Calu3 (cell line): ENCODE results near the gene OTOF. TPM values are rescaled to one million over a fixed set of nuclear protein-coding genes. Genes with fewer than 3 reads are reported as not detected.

Experiments used
- BruUV-seq: library from RNA; stranded (reverse); fragments of 400-500 nt; replicated peaks from 2 replicates; lab custom pipeline; 2021; lab: Mats Ljungman, UMichigan
- CTCF ChIA-PET: fragments of 300-600 bp; sonication (Branson Sonifier 250); formaldehyde crosslinking; loops from one replicate; lab custom pipeline; 2022; ENCODE audit warnings: antibody characterized with exemption; lab: Charles Lee
- DNase-seq: peaks from one replicate; pipeline ENCODE4 v3.0.0; 2022
- H3K27ac Mint-ChIP-seq: one replicate; pipeline ENCODE4 v1.8.0; 2022; ENCODE audit warnings: mixed read lengths; ENCODE audit not compliant: unreplicated experiment
- H3K27me3 Mint-ChIP-seq: one replicate; pipeline ENCODE4 v1.8.0; 2022; ENCODE audit warnings: mixed read lengths; ENCODE audit not compliant: unreplicated experiment
- H3K36me3 Mint-ChIP-seq: one replicate; pipeline ENCODE4 v1.8.0; 2022; ENCODE audit warnings: mild to moderate bottlenecking, moderate library complexity, mixed read lengths; ENCODE audit not compliant: insufficient read depth, unreplicated experiment
- H3K4me1 Mint-ChIP-seq: one replicate; pipeline ENCODE4 v1.8.0; 2022; ENCODE audit warnings: mild to moderate bottlenecking, low read depth, mixed read lengths; ENCODE audit not compliant: unreplicated experiment
- H3K4me3 Mint-ChIP-seq: one replicate; pipeline ENCODE4 v1.8.0; 2022; ENCODE audit warnings: mild to moderate bottlenecking, low read depth, moderate library complexity, mixed read lengths; ENCODE audit not compliant: unreplicated experiment
- H3K9me3 Mint-ChIP-seq: one replicate; pipeline ENCODE4 v1.8.0; 2022; ENCODE audit warnings: low read depth, mixed read lengths; ENCODE audit not compliant: unreplicated experiment
- intact Hi-C: fragments of 100-400 bp; cut with micrococcal nuclease; formaldehyde crosslinking; loops from one replicate; pipeline ENCODE4 v1.10.0; 2022; ENCODE audit not compliant: unreplicated experiment
- total RNA-seq: library from RNA; stranded (reverse); gene quantifications from 2 replicates; pipeline ENCODE4 v1.2.3, GENCODE V29; 2022
- TF ChIP-seq, protein P1 (sequence below): fragments of 200-600 bp; IDR thresholded peaks from one replicate; pipeline ENCODE4 v1.8.0; 2022; ENCODE audit warnings: antibody characterized with exemption; ENCODE audit not compliant: unreplicated experiment

Gene OTOF
- total RNA-seq, 1 experiment from 2014 or later, result not detected

DNA sequence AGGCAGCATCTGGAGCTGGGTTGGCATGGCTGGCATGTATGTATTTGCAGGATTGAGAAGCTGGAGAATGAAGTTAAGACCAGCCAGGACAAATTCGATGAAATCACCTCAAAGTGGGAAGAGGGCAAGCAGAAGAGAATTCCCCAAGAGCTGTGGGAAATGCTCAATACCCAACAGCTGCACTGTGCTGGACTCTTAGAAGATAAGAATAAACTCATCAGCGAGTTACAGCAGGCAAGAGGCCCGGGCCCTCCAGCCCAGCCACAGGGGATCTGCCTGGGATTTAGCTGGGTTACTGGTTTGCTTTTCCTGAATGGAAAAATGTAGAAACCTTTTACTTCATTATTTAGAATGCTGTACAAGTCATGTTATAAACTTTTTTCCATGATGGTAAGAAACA, 53.7 kb downstream of the OTOF start:
- Mint-ChIP-seq H3K4me3 (no peak overlapping the region), H3K4me1 (no peaks in the 10 kb centered on the region), H3K36me3 (no peaks in the 10 kb centered on the region), H3K27ac (no peak overlapping the region), H3K27me3 (no peaks in the 10 kb centered on the region), H3K9me3 (no peaks in the 10 kb centered on the region)
- intact Hi-C loops, result no loop called here
- CTCF ChIA-PET, result no interaction called here
- no peak for DNase-seq
- TF ChIP-seq, protein P1, sequence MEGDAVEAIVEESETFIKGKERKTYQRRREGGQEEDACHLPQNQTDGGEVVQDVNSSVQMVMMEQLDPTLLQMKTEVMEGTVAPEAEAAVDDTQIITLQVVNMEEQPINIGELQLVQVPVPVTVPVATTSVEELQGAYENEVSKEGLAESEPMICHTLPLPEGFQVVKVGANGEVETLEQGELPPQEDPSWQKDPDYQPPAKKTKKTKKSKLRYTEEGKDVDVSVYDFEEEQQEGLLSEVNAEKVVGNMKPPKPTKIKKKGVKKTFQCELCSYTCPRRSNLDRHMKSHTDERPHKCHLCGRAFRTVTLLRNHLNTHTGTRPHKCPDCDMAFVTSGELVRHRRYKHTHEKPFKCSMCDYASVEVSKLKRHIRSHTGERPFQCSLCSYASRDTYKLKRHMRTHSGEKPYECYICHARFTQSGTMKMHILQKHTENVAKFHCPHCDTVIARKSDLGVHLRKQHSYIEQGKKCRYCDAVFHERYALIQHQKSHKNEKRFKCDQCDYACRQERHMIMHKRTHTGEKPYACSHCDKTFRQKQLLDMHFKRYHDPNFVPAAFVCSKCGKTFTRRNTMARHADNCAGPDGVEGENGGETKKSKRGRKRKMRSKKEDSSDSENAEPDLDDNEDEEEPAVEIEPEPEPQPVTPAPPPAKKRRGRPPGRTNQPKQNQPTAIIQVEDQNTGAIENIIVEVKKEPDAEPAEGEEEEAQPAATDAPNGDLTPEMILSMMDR, result no peak
- BruUV-seq, result no TSS peak

DNA sequence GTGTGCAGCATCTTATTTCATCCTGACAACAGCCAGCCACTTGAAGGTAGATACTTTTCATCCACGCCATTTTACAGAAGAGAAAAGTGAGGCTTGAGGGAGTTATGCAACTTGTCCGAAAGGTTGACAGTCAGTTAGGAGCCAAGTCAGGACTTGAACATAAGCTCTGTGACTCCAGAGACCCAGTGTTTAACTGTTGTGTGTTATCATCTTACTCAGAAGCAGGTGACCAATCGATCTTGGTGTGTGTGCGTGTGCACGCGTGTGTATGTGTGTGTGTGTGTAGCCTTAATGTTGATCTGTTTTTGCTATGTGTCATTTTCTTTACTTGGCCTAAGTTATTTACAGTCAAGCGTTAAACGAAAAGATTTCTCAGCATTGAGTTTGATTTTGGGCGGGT, 54.2 kb downstream of the OTOF start:
- Mint-ChIP-seq H3K4me1 (no peaks in the 10 kb centered on the region), H3K27me3 (no peaks in the 10 kb centered on the region), H3K27ac (no peak overlapping the region), H3K9me3 (no peaks in the 10 kb centered on the region), H3K4me3 (no peak overlapping the region), H3K36me3 (no peaks in the 10 kb centered on the region)
- no TSS peak for BruUV-seq
- TF ChIP-seq, protein P1, result no peak
- CTCF ChIA-PET, result no interaction called here
- no peak for DNase-seq
- intact Hi-C loops, result no loop called here

DNA sequence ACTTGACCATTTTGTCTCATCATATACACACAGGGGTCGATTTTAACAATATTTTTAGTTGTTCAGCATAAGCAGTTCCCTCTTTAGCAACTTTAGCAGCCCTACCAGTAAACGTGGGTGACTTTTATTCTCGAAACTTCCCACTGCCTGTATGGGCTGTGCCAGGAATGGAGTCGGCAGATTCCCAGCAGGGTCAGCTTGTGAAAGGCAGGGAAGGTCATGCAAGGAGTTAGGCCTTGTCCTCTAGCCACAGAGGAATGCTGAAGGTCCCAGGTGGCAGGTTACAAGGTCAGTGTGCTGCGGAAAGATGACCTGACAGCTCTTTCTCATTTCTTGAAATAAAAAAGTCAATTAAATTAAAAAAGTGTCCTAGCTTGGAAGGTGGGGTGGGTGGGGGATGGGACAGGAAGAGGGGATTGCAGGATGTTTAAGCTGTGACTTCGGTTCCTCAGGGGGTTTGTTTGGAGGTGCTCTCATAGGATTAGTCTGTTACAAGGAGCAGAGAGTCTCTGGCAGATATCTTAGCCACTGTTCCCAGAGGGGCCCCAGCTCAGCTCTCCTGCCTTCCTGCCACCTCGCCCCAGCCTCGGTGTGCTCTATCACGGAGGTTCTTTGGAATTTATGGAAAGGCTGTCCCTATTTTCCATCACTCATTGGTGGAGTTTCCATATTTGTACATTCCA, 54.8 kb downstream of the OTOF start:
- no peaks in the 10 kb centered on the region for H3K27me3 Mint-ChIP-seq
- H3K36me3 Mint-ChIP-seq, result no peaks in the 10 kb centered on the region
- no peak overlapping the region for H3K27ac Mint-ChIP-seq
- H3K9me3 Mint-ChIP-seq, result no peaks in the 10 kb centered on the region
- intact Hi-C loops, result no loop called here
- no peak overlapping the region for H3K4me3 Mint-ChIP-seq
- TF ChIP-seq, protein P1, result no peak
- DNase-seq, result no peak
- H3K4me1 Mint-ChIP-seq, result no peaks in the 10 kb centered on the region
- no TSS peak for BruUV-seq
- CTCF ChIA-PET, result no interaction called here

DNA sequence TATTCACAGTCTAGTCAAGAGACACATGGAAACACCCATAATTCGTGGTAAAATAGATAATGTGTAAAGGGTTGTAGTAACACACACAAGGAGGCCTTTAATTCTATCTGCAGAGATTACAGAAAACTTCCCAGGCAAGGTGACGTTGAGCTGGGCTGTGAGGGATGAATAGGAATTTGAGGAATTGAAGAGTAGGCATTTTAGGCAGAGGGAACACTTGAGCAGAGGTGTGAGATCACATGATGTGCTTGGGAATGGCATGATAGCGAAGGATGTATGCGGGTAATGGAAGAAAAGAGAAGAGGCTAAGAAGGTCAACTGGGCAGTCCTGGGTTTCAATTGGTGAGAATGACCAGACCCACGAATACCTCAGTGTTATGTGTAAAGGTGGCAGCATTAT, 56.0 kb downstream of the OTOF start:
- H3K4me3 Mint-ChIP-seq, result no peak overlapping the region
- intact Hi-C loops, result no loop called here
- no peak for DNase-seq
- no TSS peak for BruUV-seq
- TF ChIP-seq, protein P1, result no peak
- no peaks in the 10 kb centered on the region for H3K27me3 Mint-ChIP-seq
- H3K9me3 Mint-ChIP-seq, result no peaks in the 10 kb centered on the region
- H3K36me3 Mint-ChIP-seq, result no peaks in the 10 kb centered on the region
- CTCF ChIA-PET, result no interaction called here
- no peak overlapping the region for H3K27ac Mint-ChIP-seq
- no peaks in the 10 kb centered on the region for H3K4me1 Mint-ChIP-seq
